GM21526 (cell line): ENCODE results near the gene GOLT1A.

Experiments
- ATAC-seq: cut with Tn5 transposase; IDR thresholded peaks from one replicate; pipeline ENCODE4 v1.9.1; 2021; ENCODE audit warnings: moderate library complexity; ENCODE audit not compliant: unreplicated experiment, low FRiP score

Gene GOLT1A

DNA sequence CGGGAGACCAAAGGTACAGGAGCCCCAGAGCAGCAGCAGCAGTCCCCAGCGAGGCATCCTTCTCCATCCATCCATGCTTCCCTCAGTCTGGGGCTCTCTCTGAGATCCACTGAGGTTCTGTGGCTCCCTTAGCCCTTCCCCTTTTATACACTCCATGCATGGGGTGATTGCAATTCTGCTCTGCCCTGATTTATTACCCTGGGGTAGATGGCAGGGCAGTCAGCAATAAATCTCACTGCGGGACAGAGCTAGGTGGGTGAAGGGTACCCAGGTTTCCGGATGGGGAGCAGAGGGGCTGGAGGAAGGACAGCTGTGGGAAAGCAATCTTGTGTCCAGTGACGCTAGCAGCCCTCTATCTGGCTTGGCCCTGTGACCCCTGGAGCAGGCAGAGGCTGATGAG lies 47.6 kb downstream of the GOLT1A start, which contains the start of gene REN:
Gene REN, minus strand, starts transcription at position 119 of the 400 bp plus-strand sequence. Its CDS starts 44 bp downstream, at position 75.
- ATAC-seq: no peak

DNA sequence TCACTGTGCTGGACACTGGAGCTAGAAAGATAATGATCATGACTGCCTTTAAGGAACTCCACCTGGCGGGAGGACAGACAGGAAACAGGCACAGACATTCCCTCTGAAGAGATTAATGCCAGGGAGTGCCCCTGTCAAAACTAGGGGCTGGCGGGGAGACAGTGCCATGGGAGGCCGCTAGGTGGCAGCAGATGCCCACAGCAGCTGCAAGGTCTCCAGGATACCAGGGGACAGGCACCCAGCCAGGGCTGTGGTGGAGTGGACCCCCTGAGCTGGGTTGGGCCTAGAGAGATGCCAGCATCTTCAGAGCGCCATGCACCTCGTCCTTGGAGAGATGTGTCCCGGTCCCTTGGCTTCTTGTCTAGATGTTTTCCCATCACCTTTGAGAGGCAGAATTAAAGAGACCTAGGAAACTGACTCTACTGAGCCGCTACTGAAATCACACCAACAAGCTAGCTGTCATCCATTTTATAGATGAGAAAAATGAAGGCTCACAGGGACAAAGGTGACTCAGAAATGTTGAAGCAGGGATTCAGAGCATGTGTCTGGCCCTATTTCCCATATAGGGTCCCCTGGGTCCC lies 51.2 kb downstream of the GOLT1A start:
- no peak for ATAC-seq

DNA sequence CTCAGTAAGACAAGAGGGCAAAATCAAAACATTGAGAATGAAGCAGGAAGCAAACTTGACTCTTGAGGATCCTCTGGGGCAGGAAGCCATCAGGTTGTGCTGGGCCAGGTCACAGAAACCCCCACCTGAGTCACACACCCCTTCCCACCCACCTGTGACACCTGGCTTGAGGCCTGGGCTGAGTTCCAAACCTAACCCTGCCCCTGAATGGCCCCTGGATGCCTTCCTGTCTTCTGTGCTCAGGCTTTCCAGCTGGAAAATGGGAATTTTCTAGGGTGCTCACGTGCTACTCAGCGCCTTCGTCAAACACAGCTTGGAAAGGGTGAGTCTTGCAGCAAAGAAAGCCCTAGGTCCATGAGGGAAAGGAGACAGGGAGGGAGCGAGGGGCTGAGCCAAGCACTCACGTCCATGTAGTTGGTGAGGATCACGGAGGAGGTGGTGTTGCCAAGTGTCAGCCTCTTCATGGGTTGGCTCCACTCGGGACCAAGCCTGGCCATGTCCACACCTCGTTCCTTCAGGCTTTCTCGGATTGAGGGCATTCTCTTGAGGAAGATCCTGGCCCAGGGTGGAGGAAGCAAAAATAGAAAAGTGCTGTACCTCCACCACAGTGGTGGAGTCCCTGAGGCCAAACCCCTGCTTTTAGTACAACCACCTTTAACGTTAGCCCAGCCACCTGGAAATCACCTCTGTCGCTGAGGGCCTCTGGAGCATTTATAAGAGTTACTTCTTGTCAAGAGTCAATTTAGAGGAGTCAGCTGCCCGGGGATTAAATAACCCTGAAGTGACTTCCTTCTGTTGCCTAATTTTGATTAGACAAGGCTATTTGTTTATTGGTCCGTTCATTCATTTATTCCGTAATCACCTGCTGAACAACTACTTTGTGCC lies 51.9 kb downstream of the GOLT1A start:
- no peak for ATAC-seq

GRCh38 chr1:204157962-204158361 lies 55.8 kb downstream of the GOLT1A start:
- ATAC-seq: no peak

- no peak for ATAC-seq
These were observed 57.9 kb downstream of the GOLT1A start for GRCh38 chr1:204155881-204156280.

GRCh38 chr1:204154568-204155255 lies 59.1 kb downstream of the GOLT1A start:
- no peak for ATAC-seq

DNA sequence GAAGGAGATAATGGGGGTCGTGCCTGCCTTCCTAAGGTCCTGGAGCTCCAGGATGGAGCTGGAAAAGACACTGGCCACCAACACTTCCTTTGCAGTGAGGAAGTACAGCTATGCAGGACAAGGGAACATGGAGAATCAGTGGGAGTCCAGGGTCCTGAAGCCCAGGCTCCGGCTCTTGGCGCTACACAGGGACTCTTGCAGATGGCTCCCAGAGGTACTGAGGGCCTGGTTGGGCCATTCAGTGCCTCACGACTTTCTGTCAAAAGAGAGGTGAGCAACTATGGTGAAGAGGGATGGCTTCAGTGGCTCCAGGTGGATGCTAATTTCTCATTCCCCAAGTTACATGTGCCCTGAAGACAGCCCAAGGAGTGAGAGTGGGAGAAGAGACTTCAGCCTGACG lies 60.1 kb downstream of the GOLT1A start:
- ATAC-seq: no peak

GRCh38 chr1:204152310-204153044 lies 61.3 kb downstream of the GOLT1A start:
- ATAC-seq: no peak

GRCh38 chr1:204151552-204152309 lies 62.1 kb downstream of the GOLT1A start, which contains the start of gene ETNK2:
TSS of gene ETNK2 (minus strand) at chr1:204152044. CDS start at chr1:204151852, 192 bp downstream.
- no peak for ATAC-seq

GRCh38 chr1:204150702-204151551 lies 62.9 kb downstream of the GOLT1A start:
- no peak for ATAC-seq

GRCh38 chr1:204149635-204150565 lies 63.9 kb downstream of the GOLT1A start:
- no peak for ATAC-seq

DNA sequence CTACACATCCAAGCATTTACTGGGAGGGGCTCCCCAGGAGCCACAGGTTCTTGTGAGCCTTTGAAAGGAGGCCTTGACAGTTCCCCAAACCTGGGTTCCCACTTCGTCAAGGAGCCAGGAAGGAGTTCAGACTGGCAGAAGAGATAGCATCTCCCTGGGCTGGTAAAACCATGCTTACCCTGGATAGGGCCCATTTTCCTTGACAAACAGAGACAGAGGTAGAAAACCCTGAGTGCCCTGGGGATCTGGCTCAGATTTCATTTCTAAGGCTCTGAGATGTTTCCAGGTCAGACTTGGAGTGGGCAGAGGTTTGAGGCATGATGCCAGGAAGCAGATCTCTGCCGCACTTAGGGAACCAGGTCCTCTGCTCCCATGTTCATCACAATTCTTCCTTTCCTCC lies 64.7 kb downstream of the GOLT1A start:
- ATAC-seq: no peak
